Liver (tissue), 9 donors: ENCODE data around the gene PPP2R2C. TPM values are rescaled to one million over a fixed set of nuclear protein-coding genes. Genes with fewer than 3 reads are reported as not detected.

Experiments used
- DNase-seq: peaks from one replicate; pipeline ENCODE4 v3.0.0-alpha.2; 2017; ENCODE audit warnings: low spot score
- H3K27ac ChIP-seq, 2 donors: one replicate each; pipeline ENCODE4 v1.7.0; 2013; ENCODE audit warnings: inconsistent platforms in 2 of 2, low read length in 2 of 2, control low read depth in 1 of 2, low read depth in 1 of 2, mild to moderate bottlenecking in 1 of 2
- H3K27me3 ChIP-seq, 4 donors: one replicate each; pipeline versions ENCODE4 v1.6.1 to v1.7.0; 2013; ENCODE audit warnings: low read length in 3 of 4, inconsistent platforms in 1 of 4, mild to moderate bottlenecking in 1 of 4, moderate library complexity in 1 of 4; ENCODE audit not compliant: control insufficient read depth in 4 of 4, insufficient read depth in 4 of 4
- H3K36me3 ChIP-seq, 4 donors: one replicate each; pipeline versions ENCODE4 v1.6.1 to v1.7.0; 2013; ENCODE audit warnings: low read length in 3 of 4, mild to moderate bottlenecking in 3 of 4, low read depth in 1 of 4, moderate library complexity in 1 of 4; ENCODE audit not compliant: control insufficient read depth in 4 of 4, insufficient read depth in 3 of 4
- H3K4me1 ChIP-seq, 4 donors: one replicate each; pipeline versions ENCODE4 v1.6.1 to v1.7.0; 2013; ENCODE audit warnings: low read length in 3 of 4, mild to moderate bottlenecking in 3 of 4, moderate library complexity in 1 of 4; ENCODE audit not compliant: control insufficient read depth in 4 of 4, insufficient read depth in 4 of 4
- H3K4me3 ChIP-seq, 3 donors: one replicate each; pipeline versions ENCODE4 v1.6.1 to v1.7.0; 2013; ENCODE audit warnings: low read length in 3 of 3, control low read depth in 1 of 3, low read depth in 1 of 3, mild to moderate bottlenecking in 1 of 3
- H3K9ac ChIP-seq, 2 donors: one replicate each; pipeline ENCODE4 v1.7.0; 2013; ENCODE audit warnings: low read length in 2 of 2, mild to moderate bottlenecking in 2 of 2, moderate library complexity in 2 of 2, control low read depth in 1 of 2, low read depth in 1 of 2
- H3K9me3 ChIP-seq, 4 donors: one replicate each; pipeline versions ENCODE4 v1.6.1 to v1.7.0; 2013; ENCODE audit warnings: low read length in 3 of 4; ENCODE audit not compliant: control insufficient read depth in 4 of 4
- ATF3 ChIP-seq: IDR thresholded peaks from 2 replicates; pipeline ENCODE4 v1.6.1; 2016; ENCODE audit warnings: antibody characterized with exemption
- EGR1 ChIP-seq, 2 donors: IDR thresholded peaks; 2 replicates each; pipeline ENCODE4 v1.6.1; 2016 to 2018; ENCODE audit warnings: antibody characterized with exemption in 2 of 2, low read depth in 2 of 2
- FOXA1 ChIP-seq: IDR thresholded peaks from 2 replicates; pipeline ENCODE4 v1.6.1; 2016; ENCODE audit warnings: antibody characterized with exemption
- HNF4A ChIP-seq, 2 donors: conservative IDR thresholded peaks; 2 replicates each; pipeline ENCODE4 v1.6.1; 2016; ENCODE audit warnings: antibody characterized with exemption in 2 of 2, mild to moderate bottlenecking in 2 of 2
- HNF4G ChIP-seq: IDR thresholded peaks from 2 replicates; pipeline ENCODE4 v1.6.1; 2016; ENCODE audit warnings: antibody characterized with exemption
- NR2F2 ChIP-seq: IDR thresholded peaks from 2 replicates; pipeline ENCODE4 v1.6.1; 2016; ENCODE audit warnings: antibody characterized with exemption
- RAD21 ChIP-seq, 2 donors: IDR thresholded peaks; 2 replicates each; pipeline ENCODE4 v1.6.1; 2016; ENCODE audit warnings: antibody characterized with exemption in 2 of 2, mild to moderate bottlenecking in 2 of 2
- RXRA ChIP-seq, 2 donors: IDR thresholded peaks; 2 replicates each; pipeline ENCODE4 v1.6.1; 2017 to 2018; ENCODE audit warnings: antibody characterized with exemption in 2 of 2, mild to moderate bottlenecking in 1 of 2
- SP1 ChIP-seq: IDR thresholded peaks from 2 replicates; pipeline ENCODE4 v1.6.1; 2018; ENCODE audit warnings: antibody characterized with exemption, mild to moderate bottlenecking
- YY1 ChIP-seq: IDR thresholded peaks from 2 replicates; pipeline ENCODE4 v1.6.1; 2016; ENCODE audit warnings: antibody characterized with exemption, mild to moderate bottlenecking
- WGBS: extraction: QIAGEN DNeasy Blood & Tissue Kit; methylation state at CpG from one replicate; pipeline ENCODE4 v1.1.7; 2013; 5-methylcytosine and 5-hydroxymethylcytosine counted together
- polyA plus RNA-seq, 2 donors: library from polyadenylated mRNA; stranded (reverse) in 1 of 2; unstranded in 1 of 2; fragments of 200-250 nt in 1 of 2; fragments of >200 nt in 1 of 2; fragmentation: Nextera tagmentation in 1 of 2; extraction: Ambion mirVana in 1 of 2; gene quantifications; one replicate each; pipeline versions ENCODE4 v1.2.1 to v1.2.3, GENCODE V29; 2013 to 2015
- total RNA-seq, 2 donors: library from RNA; depleted of rRNA; stranded (reverse); fragments of >200 nt; gene quantifications; one replicate each; pipeline ENCODE4 v1.2.3, GENCODE V29; 2014
- TF ChIP-seq, protein P1 (sequence below): IDR thresholded peaks from 2 replicates; pipeline ENCODE4 v1.6.1; 2016; ENCODE audit warnings: antibody characterized with exemption, mild to moderate bottlenecking
- TF ChIP-seq, protein P2 (sequence below): IDR thresholded peaks from 2 replicates; pipeline ENCODE4 v1.6.1; 2016; ENCODE audit warnings: antibody characterized with exemption
- TF ChIP-seq, protein P3 (sequence below): IDR thresholded peaks from 2 replicates; pipeline ENCODE4 v1.6.1; 2016; ENCODE audit warnings: antibody characterized with exemption
- donor health status: healthy.
- donor health status: healthy.
- donor health status: healthy.
- donor health status: healthy.
- donor health status: healthy.

The PPP2R2C gene
- total and polyA plus RNA-seq, 4 donors, result under 0.01 to 0.01 TPM; not detected in 2

DNA sequence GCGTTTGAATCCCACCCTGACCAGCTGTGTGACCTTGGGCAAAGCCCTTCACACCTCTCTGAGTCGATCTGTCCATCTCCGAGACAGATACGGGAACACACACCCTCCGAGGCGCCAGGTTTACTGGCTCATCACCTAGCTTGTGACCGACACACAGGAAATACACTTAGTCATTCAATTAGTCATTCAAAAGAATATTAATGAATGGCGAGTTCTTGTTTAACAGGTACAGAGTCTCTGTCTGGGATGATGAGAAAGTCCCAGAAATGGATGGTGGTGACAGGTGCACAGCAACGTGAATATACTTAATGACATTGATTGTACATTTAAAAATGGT is 80.6 kb downstream of the PPP2R2C start:
- no peak overlapping the region for H3K4me3 ChIP-seq
- TF ChIP-seq EGR1 (IDR thresholded peaks at IDR 0.05; ENCODE audit: low read depth in 2 of 2), result no peak
- no peak for TF ChIP-seq RAD21 (IDR thresholded peaks at IDR 0.05)
- no peak for TF ChIP-seq NR2F2
- no peak for TF ChIP-seq ATF3
- no peaks in the 10 kb centered on the region for H3K27me3 ChIP-seq
- no peak overlapping the region for H3K9ac ChIP-seq
- H3K4me1 ChIP-seq, result peaks cover 0 to 3% (median 0%) of the 10 kb centered on the region in 4 donors
- WGBS, result 74% methylated on average over 9 of the region's 9 CpGs
- no peak for DNase-seq
- no peaks in the 10 kb centered on the region for H3K36me3 ChIP-seq
- no peak overlapping the region for H3K27ac ChIP-seq
- no peaks in the 10 kb centered on the region for H3K9me3 ChIP-seq

DNA sequence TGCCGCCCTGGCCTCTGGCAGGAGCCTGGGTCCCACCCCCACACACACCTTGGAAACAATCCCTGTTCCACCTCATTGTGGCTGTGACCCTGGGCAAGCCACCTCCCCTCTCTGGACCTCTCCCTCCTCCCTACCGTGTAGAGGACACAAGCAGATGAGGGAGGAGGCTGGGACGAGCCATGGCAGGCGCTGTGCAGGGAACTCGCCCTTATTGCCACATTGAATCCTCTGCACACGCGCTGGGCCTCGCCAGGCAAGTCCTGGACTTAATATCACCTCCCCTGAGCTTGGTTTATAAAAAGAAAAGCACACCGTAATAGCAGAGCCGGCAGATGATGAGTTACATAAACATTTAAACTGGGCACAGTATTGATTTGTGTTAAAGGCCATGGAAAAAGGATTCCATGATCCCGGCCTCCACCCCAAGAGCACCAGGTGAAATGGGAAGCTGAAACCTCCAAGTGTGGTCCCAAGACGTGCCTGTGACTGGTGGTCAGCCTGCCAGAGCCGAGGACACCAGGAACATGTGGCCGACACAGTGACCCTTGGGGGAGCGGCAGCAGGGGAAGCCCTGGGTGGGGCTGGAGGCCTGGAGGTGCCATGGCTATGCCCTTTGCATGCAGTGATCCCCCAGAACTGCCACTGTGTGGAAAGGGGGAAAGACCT is 81.1 kb downstream of the PPP2R2C start:
- WGBS, result 61% methylated on average over 15 of the region's 15 CpGs
- DNase-seq, result no peak
- Histone ChIP-seq H3K36me3 (no peaks in the 10 kb centered on the region), H3K9ac (no peak overlapping the region), H3K27me3 (no peaks in the 10 kb centered on the region), H3K4me1 (peaks cover 0 to 3% (median 0%) of the 10 kb centered on the region in 4 donors), H3K9me3 (no peaks in the 10 kb centered on the region), H3K27ac (no peak overlapping the region), H3K4me3 (no peak overlapping the region)
- TF ChIP-seq RAD21 (IDR thresholded peaks at IDR 0.05) (no peak), FOXA1 (no peak), YY1 (no peak), HNF4A (conservative IDR thresholded peaks at IDR 0.05) (no peak), RXRA (IDR thresholded peaks at IDR 0.05) (no peak), SP1 (no peak), NR2F2 (no peak), HNF4G (no peak), EGR1 (IDR thresholded peaks at IDR 0.05; ENCODE audit: low read depth in 2 of 2) (no peak)
- TF ChIP-seq, protein P1, sequence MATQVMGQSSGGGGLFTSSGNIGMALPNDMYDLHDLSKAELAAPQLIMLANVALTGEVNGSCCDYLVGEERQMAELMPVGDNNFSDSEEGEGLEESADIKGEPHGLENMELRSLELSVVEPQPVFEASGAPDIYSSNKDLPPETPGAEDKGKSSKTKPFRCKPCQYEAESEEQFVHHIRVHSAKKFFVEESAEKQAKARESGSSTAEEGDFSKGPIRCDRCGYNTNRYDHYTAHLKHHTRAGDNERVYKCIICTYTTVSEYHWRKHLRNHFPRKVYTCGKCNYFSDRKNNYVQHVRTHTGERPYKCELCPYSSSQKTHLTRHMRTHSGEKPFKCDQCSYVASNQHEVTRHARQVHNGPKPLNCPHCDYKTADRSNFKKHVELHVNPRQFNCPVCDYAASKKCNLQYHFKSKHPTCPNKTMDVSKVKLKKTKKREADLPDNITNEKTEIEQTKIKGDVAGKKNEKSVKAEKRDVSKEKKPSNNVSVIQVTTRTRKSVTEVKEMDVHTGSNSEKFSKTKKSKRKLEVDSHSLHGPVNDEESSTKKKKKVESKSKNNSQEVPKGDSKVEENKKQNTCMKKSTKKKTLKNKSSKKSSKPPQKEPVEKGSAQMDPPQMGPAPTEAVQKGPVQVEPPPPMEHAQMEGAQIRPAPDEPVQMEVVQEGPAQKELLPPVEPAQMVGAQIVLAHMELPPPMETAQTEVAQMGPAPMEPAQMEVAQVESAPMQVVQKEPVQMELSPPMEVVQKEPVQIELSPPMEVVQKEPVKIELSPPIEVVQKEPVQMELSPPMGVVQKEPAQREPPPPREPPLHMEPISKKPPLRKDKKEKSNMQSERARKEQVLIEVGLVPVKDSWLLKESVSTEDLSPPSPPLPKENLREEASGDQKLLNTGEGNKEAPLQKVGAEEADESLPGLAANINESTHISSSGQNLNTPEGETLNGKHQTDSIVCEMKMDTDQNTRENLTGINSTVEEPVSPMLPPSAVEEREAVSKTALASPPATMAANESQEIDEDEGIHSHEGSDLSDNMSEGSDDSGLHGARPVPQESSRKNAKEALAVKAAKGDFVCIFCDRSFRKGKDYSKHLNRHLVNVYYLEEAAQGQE, result no peak
- TF ChIP-seq, protein P2, sequence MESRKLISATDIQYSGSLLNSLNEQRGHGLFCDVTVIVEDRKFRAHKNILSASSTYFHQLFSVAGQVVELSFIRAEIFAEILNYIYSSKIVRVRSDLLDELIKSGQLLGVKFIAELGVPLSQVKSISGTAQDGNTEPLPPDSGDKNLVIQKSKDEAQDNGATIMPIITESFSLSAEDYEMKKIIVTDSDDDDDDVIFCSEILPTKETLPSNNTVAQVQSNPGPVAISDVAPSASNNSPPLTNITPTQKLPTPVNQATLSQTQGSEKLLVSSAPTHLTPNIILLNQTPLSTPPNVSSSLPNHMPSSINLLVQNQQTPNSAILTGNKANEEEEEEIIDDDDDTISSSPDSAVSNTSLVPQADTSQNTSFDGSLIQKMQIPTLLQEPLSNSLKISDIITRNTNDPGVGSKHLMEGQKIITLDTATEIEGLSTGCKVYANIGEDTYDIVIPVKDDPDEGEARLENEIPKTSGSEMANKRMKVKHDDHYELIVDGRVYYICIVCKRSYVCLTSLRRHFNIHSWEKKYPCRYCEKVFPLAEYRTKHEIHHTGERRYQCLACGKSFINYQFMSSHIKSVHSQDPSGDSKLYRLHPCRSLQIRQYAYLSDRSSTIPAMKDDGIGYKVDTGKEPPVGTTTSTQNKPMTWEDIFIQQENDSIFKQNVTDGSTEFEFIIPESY, result no peak
- TF ChIP-seq, protein P3, sequence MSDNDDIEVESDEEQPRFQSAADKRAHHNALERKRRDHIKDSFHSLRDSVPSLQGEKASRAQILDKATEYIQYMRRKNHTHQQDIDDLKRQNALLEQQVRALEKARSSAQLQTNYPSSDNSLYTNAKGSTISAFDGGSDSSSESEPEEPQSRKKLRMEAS, result no peak
